Globus pallidus (tissue), 1 donor: ENCODE measurements around the gene ST13.
"Not testable (repeated sequence)": the region's sequence is repeated elsewhere in the genome, so short reads cannot be mapped to it uniquely, and the experiment has no call there.

ENCODE experiments used
- DNase-seq: peaks from one replicate; pipeline ENCODE4 v3.0.0-alpha.2; 2015; ENCODE audit warnings: low spot score

ST13 gene

GRCh38 chr22:40781749-40782148 is 74.7 kb downstream of the ST13 start:
- DNase-seq, result not testable (repeated sequence)
